GM10266 (cell line): Measurements from ENCODE around the gene CALML3.

ENCODE experiments used
- DNase-seq: peaks from one replicate; pipeline ENCODE4 v3.0.0; 2012; ENCODE audit errors: extremely low spot score
- CTCF ChIP-seq: IDR thresholded peaks from 2 replicates; pipeline ENCODE4 v1.5.1; 2012; ENCODE audit warnings: mild to moderate bottlenecking, low read depth; ENCODE audit not compliant: control insufficient read depth, insufficient read depth; ENCODE audit errors: missing control alignments

CALML3 gene

GRCh38 chr10:5504146-5505072, 20.4 kb upstream of the CALML3 start:
- no peak for DNase-seq
- TF ChIP-seq CTCF = no peak

GRCh38 chr10:5506246-5506645, 18.5 kb upstream of the CALML3 start:
- no peak for DNase-seq
- no peak for TF ChIP-seq CTCF

- no peak for DNase-seq
- TF ChIP-seq CTCF = no peak
These were observed 17.8 kb upstream of the CALML3 start for GRCh38 chr10:5506751-5507648.

GRCh38 chr10:5507649-5508131, 17.1 kb upstream of the CALML3 start:
- no peak for DNase-seq
- TF ChIP-seq CTCF = no peak

- no peak for TF ChIP-seq CTCF
- no peak for DNase-seq
These were observed 16.6 kb upstream of the CALML3 start for GRCh38 chr10:5508161-5508604.

- no peak for TF ChIP-seq CTCF
- no peak for DNase-seq
These were observed 16.0 kb upstream of the CALML3 start for GRCh38 chr10:5508786-5509185.

GRCh38 chr10:5509236-5509635, 15.5 kb upstream of the CALML3 start:
- no peak for DNase-seq

More at GRCh38 chr10:5509236-5509635, 15.5 kb upstream of the CALML3 start:
- TF ChIP-seq CTCF = no peak
